ENCODE results near the gene TMEM203. TPM values are rescaled to one million over a fixed set of nuclear protein-coding genes. Genes with fewer than 3 reads are reported as not detected.
A peak's percentile ranks its signal among the peaks of the same experiment; 100 is the strongest.

Gene TMEM203
- total and polyA plus RNA-seq, 2 of the 13 experiments (the other 11 are each of a cell fraction or from before 2014, with no cell fraction given): 23.4 to 36.7 TPM

- TF ChIP-seq HMGXB3 (CRISPR knock-in tag; IDR thresholded peaks at IDR 0.05; ENCODE audit: borderline replicate concordance) (no peak), MIER2 (CRISPR knock-in tag; IDR thresholded peaks at IDR 0.05) (no peak), ZBTB49 (CRISPR knock-in tag; IDR thresholded peaks at IDR 0.05; ENCODE audit: borderline replicate concordance) (no peak), MLX (CRISPR knock-in tag; IDR thresholded peaks at IDR 0.05) (no peak), PHF21A (CRISPR knock-in tag; IDR thresholded peaks at IDR 0.05) (peak; percentile 45; the same call in 1 of the 2 replicates), SSRP1 (CRISPR knock-in tag; IDR thresholded peaks at IDR 0.05) (no peak), KDM1A (CRISPR knock-in tag; IDR thresholded peaks at IDR 0.05) (no peak), CBFB (CRISPR knock-in tag; IDR thresholded peaks at IDR 0.05) (0 out of 2 replicates have a peak, but pooled peaks have one; percentile 8), RFXAP (CRISPR knock-in tag; IDR thresholded peaks at IDR 0.05; ENCODE audit: borderline replicate concordance) (no peak), TFE3 (CRISPR knock-in tag; IDR thresholded peaks at IDR 0.05) (no peak), ISL2 (CRISPR knock-in tag; IDR thresholded peaks at IDR 0.05) (no peak), FOXJ3 (CRISPR knock-in tag; IDR thresholded peaks at IDR 0.05; ENCODE audit: borderline replicate concordance) (no peak), HMG20B (CRISPR knock-in tag; conservative IDR thresholded peaks at IDR 0.05) (no peak), SMARCC2 (IDR thresholded peaks at IDR 0.05) (no peak), ZNF678 (CRISPR knock-in tag; IDR thresholded peaks at IDR 0.05) (0 out of 2 replicates have a peak, but pooled peaks have one; percentile 49), ATM (IDR thresholded peaks at IDR 0.05; ENCODE audit: borderline replicate concordance) (no peak), ZMYM3 (CRISPR knock-in tag; IDR thresholded peaks at IDR 0.05) (no peak), TBP (CRISPR knock-in tag; IDR thresholded peaks at IDR 0.05) (no peak)
Observed at GRCh38 chr9:137223078-137223970, 17.9 kb upstream of the TMEM203 start (continued).
